ENCODE data around the gene MYO18B.
A peak's percentile ranks its signal among the peaks of the same experiment; 100 is the strongest.

MYO18B gene

DNA sequence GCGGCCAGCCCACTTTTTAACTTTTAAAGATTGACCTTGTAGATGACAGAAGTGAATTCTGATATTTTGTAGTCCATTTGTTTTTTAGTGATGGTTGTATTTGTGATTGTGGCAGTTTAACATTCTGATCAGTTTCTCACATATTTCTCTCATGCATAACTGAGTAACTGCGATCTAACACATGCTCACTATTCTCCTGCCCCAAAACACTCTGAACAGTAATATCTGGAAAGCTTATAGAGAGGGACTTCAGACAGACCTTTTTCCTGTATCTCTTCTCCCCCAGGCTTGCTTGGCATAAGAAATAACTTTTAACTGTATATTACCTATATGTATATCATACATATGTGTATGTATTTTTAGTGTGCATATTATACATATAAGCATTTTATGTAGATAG lies 37.3 kb upstream of the MYO18B start (continued):
- TF ChIP-seq ARNTL (CRISPR knock-in tag; IDR thresholded peaks at IDR 0.05; ENCODE audit: borderline replicate concordance, low read depth), result no peak

DNA sequence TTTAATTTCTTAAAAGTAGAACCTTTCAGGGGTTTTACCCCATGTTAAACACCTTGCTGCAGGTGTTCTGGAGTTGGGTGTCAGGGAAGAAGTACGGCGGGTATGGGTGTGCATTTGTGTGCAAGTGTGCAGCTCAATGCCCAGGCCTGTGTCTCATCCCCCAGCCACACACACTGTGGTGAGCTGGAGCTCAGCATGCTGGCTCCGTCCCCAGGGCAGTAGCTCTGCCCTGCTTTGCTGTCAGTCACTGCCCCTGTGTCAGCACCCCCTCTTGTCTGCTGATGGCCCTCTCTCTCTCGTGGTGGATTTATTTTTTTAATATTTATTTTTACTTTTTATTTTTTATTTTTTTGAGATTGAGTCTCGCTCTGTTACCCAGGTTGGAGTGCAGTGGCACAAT lies 35.8 kb upstream of the MYO18B start:
- ATAC-seq, result no peak
- TF ChIP-seq ESRRG (CRISPR knock-in tag; IDR thresholded peaks at IDR 0.05) (no peak), ZNF565 (CRISPR knock-in tag; conservative IDR thresholded peaks at IDR 0.05; ENCODE audit: low read depth) (no peak), PPARA (CRISPR knock-in tag; IDR thresholded peaks at IDR 0.05; ENCODE audit: borderline replicate concordance) (no peak), ZNF8 (CRISPR knock-in tag; IDR thresholded peaks at IDR 0.05) (no peak), ZFP3 (CRISPR knock-in tag; IDR thresholded peaks at IDR 0.05) (no peak), ZFP30 (CRISPR knock-in tag; IDR thresholded peaks at IDR 0.05) (no peak), ARNTL (CRISPR knock-in tag; IDR thresholded peaks at IDR 0.05; ENCODE audit: borderline replicate concordance, low read depth) (no peak), RARB (CRISPR knock-in tag; IDR thresholded peaks at IDR 0.05) (no peak), OSR1 (CRISPR knock-in tag; IDR thresholded peaks at IDR 0.05) (no peak), GLIS3 (CRISPR knock-in tag; IDR thresholded peaks at IDR 0.05) (no peak), ZC3H10 (CRISPR knock-in tag; IDR thresholded peaks at IDR 0.05) (no peak)
- TF ChIP-seq, protein P1, sequence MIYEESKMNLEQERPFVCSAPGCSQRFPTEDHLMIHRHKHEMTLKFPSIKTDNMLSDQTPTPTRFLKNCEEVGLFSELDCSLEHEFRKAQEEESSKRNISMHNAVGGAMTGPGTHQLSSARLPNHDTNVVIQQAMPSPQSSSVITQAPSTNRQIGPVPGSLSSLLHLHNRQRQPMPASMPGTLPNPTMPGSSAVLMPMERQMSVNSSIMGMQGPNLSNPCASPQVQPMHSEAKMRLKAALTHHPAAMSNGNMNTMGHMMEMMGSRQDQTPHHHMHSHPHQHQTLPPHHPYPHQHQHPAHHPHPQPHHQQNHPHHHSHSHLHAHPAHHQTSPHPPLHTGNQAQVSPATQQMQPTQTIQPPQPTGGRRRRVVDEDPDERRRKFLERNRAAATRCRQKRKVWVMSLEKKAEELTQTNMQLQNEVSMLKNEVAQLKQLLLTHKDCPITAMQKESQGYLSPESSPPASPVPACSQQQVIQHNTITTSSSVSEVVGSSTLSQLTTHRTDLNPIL (CRISPR knock-in tag; IDR thresholded peaks at IDR 0.05; ENCODE audit: low read depth), result no peak
- TF ChIP-seq, protein P2, sequence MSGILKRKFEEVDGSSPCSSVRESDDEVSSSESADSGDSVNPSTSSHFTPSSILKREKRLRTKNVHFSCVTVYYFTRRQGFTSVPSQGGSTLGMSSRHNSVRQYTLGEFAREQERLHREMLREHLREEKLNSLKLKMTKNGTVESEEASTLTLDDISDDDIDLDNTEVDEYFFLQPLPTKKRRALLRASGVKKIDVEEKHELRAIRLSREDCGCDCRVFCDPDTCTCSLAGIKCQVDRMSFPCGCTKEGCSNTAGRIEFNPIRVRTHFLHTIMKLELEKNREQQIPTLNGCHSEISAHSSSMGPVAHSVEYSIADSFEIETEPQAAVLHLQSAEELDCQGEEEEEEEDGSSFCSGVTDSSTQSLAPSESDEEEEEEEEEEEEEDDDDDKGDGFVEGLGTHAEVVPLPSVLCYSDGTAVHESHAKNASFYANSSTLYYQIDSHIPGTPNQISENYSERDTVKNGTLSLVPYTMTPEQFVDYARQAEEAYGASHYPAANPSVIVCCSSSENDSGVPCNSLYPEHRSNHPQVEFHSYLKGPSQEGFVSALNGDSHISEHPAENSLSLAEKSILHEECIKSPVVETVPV (CRISPR knock-in tag; IDR thresholded peaks at IDR 0.05), result no peak
- TF ChIP-seq, protein P3, sequence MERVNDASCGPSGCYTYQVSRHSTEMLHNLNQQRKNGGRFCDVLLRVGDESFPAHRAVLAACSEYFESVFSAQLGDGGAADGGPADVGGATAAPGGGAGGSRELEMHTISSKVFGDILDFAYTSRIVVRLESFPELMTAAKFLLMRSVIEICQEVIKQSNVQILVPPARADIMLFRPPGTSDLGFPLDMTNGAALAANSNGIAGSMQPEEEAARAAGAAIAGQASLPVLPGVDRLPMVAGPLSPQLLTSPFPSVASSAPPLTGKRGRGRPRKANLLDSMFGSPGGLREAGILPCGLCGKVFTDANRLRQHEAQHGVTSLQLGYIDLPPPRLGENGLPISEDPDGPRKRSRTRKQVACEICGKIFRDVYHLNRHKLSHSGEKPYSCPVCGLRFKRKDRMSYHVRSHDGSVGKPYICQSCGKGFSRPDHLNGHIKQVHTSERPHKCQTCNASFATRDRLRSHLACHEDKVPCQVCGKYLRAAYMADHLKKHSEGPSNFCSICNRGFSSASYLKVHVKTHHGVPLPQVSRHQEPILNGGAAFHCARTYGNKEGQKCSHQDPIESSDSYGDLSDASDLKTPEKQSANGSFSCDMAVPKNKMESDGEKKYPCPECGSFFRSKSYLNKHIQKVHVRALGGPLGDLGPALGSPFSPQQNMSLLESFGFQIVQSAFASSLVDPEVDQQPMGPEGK (CRISPR knock-in tag; IDR thresholded peaks at IDR 0.05; ENCODE audit: borderline replicate concordance), result no peak
- TF ChIP-seq, protein P4, sequence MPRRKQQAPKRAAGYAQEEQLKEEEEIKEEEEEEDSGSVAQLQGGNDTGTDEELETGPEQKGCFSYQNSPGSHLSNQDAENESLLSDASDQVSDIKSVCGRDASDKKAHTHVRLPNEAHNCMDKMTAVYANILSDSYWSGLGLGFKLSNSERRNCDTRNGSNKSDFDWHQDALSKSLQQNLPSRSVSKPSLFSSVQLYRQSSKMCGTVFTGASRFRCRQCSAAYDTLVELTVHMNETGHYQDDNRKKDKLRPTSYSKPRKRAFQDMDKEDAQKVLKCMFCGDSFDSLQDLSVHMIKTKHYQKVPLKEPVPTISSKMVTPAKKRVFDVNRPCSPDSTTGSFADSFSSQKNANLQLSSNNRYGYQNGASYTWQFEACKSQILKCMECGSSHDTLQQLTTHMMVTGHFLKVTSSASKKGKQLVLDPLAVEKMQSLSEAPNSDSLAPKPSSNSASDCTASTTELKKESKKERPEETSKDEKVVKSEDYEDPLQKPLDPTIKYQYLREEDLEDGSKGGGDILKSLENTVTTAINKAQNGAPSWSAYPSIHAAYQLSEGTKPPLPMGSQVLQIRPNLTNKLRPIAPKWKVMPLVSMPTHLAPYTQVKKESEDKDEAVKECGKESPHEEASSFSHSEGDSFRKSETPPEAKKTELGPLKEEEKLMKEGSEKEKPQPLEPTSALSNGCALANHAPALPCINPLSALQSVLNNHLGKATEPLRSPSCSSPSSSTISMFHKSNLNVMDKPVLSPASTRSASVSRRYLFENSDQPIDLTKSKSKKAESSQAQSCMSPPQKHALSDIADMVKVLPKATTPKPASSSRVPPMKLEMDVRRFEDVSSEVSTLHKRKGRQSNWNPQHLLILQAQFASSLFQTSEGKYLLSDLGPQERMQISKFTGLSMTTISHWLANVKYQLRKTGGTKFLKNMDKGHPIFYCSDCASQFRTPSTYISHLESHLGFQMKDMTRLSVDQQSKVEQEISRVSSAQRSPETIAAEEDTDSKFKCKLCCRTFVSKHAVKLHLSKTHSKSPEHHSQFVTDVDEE (CRISPR knock-in tag; IDR thresholded peaks at IDR 0.05), result no peak

DNA sequence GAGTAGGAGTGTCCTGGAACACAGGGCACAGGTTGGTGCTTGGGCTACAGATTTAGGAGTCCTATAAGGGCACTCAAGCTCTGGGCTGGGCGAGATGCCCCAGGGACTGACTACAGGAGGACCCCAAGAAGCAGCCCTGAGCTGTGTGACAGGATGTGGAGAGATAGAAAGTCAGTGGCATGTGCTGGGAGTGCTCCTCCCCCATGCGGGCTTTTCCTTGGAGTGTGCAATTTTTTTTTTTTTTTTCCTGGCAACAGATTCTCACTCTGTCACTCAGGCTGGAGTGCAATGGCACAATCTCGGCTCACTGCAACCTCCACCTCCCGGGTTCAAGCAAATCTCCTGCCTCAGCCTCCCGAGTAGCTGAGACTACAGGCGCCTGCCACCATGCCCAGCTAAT lies 33.6 kb upstream of the MYO18B start:
- peak; percentile 33; the same call in 1 of the 3 replicates for ATAC-seq

DNA sequence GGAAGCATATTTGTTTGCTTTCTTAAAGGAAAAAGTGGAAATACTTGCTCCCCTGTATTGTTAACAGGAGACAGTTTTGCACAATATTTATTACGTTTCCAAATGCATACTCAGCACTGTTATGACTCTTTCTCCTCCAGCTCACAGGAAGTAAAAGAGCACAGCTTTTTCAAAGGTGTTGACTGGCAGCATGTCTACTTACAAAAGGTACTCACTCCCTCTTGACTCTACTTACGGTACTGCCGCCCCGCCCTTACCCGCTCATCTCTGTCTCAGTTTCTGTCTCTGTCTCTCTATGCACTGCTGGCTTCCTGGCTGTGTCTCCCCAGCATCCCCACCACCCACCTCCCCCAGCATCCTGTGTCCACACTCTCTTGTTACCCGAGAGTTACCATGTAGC lies 32.2 kb upstream of the MYO18B start:
- no peak for ATAC-seq
- TF ChIP-seq ESRRG (CRISPR knock-in tag; IDR thresholded peaks at IDR 0.05), result no peak
- no peak for TF ChIP-seq TCF4 (CRISPR knock-in tag; IDR thresholded peaks at IDR 0.05; ENCODE audit: borderline replicate concordance)
- no peak for TF ChIP-seq ZFP3 (CRISPR knock-in tag; IDR thresholded peaks at IDR 0.05)
- TF ChIP-seq ZC3H10 (CRISPR knock-in tag; IDR thresholded peaks at IDR 0.05), result no peak
- no peak for TF ChIP-seq ARNTL (CRISPR knock-in tag; IDR thresholded peaks at IDR 0.05; ENCODE audit: borderline replicate concordance, low read depth)
- TF ChIP-seq, protein P2 (CRISPR knock-in tag; IDR thresholded peaks at IDR 0.05), result no peak
- TF ChIP-seq PPARA (CRISPR knock-in tag; IDR thresholded peaks at IDR 0.05; ENCODE audit: borderline replicate concordance), result no peak
- no peak for TF ChIP-seq ISL1 (CRISPR knock-in tag; IDR thresholded peaks at IDR 0.05)
- TF ChIP-seq, protein P4 (CRISPR knock-in tag; IDR thresholded peaks at IDR 0.05), result no peak
- TF ChIP-seq, protein P5, sequence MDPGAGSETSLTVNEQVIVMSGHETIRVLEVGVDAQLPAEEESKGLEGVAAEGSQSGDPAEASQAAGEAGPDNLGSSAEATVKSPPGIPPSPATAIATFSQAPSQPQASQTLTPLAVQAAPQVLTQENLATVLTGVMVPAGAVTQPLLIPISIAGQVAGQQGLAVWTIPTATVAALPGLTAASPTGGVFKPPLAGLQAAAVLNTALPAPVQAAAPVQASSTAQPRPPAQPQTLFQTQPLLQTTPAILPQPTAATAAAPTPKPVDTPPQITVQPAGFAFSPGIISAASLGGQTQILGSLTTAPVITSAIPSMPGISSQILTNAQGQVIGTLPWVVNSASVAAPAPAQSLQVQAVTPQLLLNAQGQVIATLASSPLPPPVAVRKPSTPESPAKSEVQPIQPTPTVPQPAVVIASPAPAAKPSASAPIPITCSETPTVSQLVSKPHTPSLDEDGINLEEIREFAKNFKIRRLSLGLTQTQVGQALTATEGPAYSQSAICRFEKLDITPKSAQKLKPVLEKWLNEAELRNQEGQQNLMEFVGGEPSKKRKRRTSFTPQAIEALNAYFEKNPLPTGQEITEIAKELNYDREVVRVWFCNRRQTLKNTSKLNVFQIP (CRISPR knock-in tag; IDR thresholded peaks at IDR 0.05; ENCODE audit: borderline replicate concordance, low read depth), result no peak
- TF ChIP-seq OSR1 (CRISPR knock-in tag; IDR thresholded peaks at IDR 0.05), result no peak
